ENCODE results near the gene FAM89A. TPM values are rescaled to one million over a fixed set of nuclear protein-coding genes. Genes with fewer than 3 reads are reported as not detected.
A peak's percentile ranks its signal among the peaks of the same experiment; 100 is the strongest.

FAM89A gene
- total and polyA plus RNA-seq, 2 of the 8 experiments (the other 6 are each of a cell fraction or from before 2014, with no cell fraction given), result 2.1 to 2.2 TPM

GRCh38 chr1:230979952-230980351, 60.1 kb downstream of the FAM89A start:
- Histone ChIP-seq H2AFZ (ENCODE audit: low read length) (no peak overlapping the region), H3K4me1 (replicated peaks in 1 of 4; ENCODE audit: control insufficient read depth in 3 of 4, insufficient read depth in 4 of 4, low read length in 3 of 4) (peaks cover 0 to 5% (median 2%) of the 10 kb centered on the region in 4 experiments; a peak in 4 of 7 replicates), H3K14ac (ENCODE audit: insufficient read length) (no peak overlapping the region), H3K23me2 (ENCODE audit: low read depth, low read length) (peaks cover 6% of the 10 kb centered on the region), H3K23ac (ENCODE audit: insufficient read length) (no peak overlapping the region), H4K8ac (ENCODE audit: extremely low read depth, insufficient read depth, low read length) (no peak overlapping the region), H2BK12ac (ENCODE audit: low read depth, low read length) (no peak overlapping the region), H4K91ac (replicated peaks; ENCODE audit: insufficient read length, low read length) (no peak overlapping the region), H3K18ac (ENCODE audit: extremely low read depth, low read length) (no peak overlapping the region), H3K27me3 (replicated peaks in 1 of 4; ENCODE audit: control insufficient read depth in 3 of 4, extremely low read depth in 1 of 4, insufficient read depth in 3 of 4, low read length in 3 of 4) (peaks cover 19 to 49% (median 31%) of the 10 kb centered on the region in 4 experiments), H3K4me3 (ENCODE audit: extremely low read depth in 1 of 4, insufficient read depth in 2 of 4, low read depth in 3 of 4, low read length in 4 of 4) (peak overlapping the region; percentile 60 to 93 (median 85); a peak in 4 of 8 replicates), H4K5ac (ENCODE audit: insufficient read length, low read depth, low read length) (no peak overlapping the region), H3K36me3 (ENCODE audit: control insufficient read depth in 2 of 4, insufficient read depth in 4 of 4, low read length in 3 of 4) (no peaks in the 10 kb centered on the region; a peak in 2 of 8 replicates), H3K56ac (replicated peaks; ENCODE audit: insufficient read length, low read depth, low read length) (no peak overlapping the region), H3K4me2 (ENCODE audit: insufficient read depth in 1 of 2, low read depth in 2 of 2, low read length in 2 of 2) (peak overlapping the region; percentile 63 to 78; a peak in 2 of 4 replicates), H2AK5ac (ENCODE audit: low read depth, low read length) (no peak overlapping the region), H2BK120ac (replicated peaks; ENCODE audit: low read depth, low read length) (no peak overlapping the region), H4K20me1 (replicated peaks in 1 of 2; ENCODE audit: control insufficient read depth in 1 of 2, insufficient read depth in 2 of 2, low read length in 2 of 2) (peaks cover 9 to 34% of the 10 kb centered on the region in 2 experiments), H3K9me3 (ENCODE audit: insufficient read depth in 2 of 2, low read depth in 1 of 2, low read length in 1 of 2) (no peaks in the 10 kb centered on the region), H3K79me2 (ENCODE audit: control insufficient read depth in 1 of 2, insufficient read depth in 2 of 2, low read length in 2 of 2) (no peaks in the 10 kb centered on the region; a peak in 1 of 4 replicates), H3K79me1 (ENCODE audit: low read depth, low read length) (no peaks in the 10 kb centered on the region), H3K27ac (ENCODE audit: low read depth, low read length) (no peak overlapping the region), H3K9ac (replicated peaks in 1 of 4; ENCODE audit: extremely low read depth in 1 of 4, low read depth in 3 of 4, low read length in 3 of 4) (no peak overlapping the region), H2BK20ac (ENCODE audit: low read length) (no peak overlapping the region), H3K4ac (replicated peaks; ENCODE audit: insufficient read length, low read depth, low read length) (no peak overlapping the region), H2BK15ac (ENCODE audit: low read length) (no peak overlapping the region), H2BK5ac (ENCODE audit: low read depth, low read length) (no peak overlapping the region)
- ChIA-PET CTCF (ENCODE audit: partially characterized antibody) (interaction anchor here (1.1 to 1.6 kb wide), 3 partner anchors 14 to 231 kb away, joined by 3 to 6 read pairs (median 3); no protein-coding TSS in a partner anchor), POLR2A (ENCODE audit: partially characterized antibody) (interaction anchor here (1.3 kb wide), 1 partner anchor 111 kb away, joined by 3 read pairs; no protein-coding TSS in a partner anchor)
- no peak for TF ChIP-seq YY1 (IDR thresholded peaks at IDR 0.05; ENCODE audit: low read depth, low read length)
- TF ChIP-seq USF2 (IDR thresholded peaks at IDR 0.05; ENCODE audit: low read length), result no peak
- TF ChIP-seq GTF2F1 (IDR thresholded peaks at IDR 0.05; ENCODE audit: borderline replicate concordance, low read depth, low read length), result no peak
- DNase-seq (ENCODE audit: low read depth in 1 of 2, low spot score in 2 of 2) (no peak), FAIRE-seq (no peak)
- WGBS, 2 experiments (ENCODE audit: extremely low coverage in 1 of 2, insufficient coverage in 1 of 2, insufficient read length in 1 of 2, insufficient replicate concordance in 2 of 2, low coverage in 1 of 2, low lambda C conversion rate in 2 of 2, missing lambda C conversion rate in 1 of 2), result 85% methylated on average over 4 of the region's 4 CpGs; no CpG with 5 or more reads in 1 of the 2 experiments
